Activated T-helper 9 cell treated with anti-CD3 and anti-CD28 coated beads, Interleukin-2, amount 50 U/mL, for 16 hours (primary cell): Measurements from ENCODE around the gene EFNA1.
"Not testable (repeated sequence)": the region's sequence is repeated elsewhere in the genome, so short reads cannot be mapped to it uniquely, and the experiment has no call there.

Source experiments
- DNase-seq: peaks from one replicate; pipeline ENCODE4 v3.0.0-alpha.2; 2020; ENCODE audit warnings: low read depth

EFNA1 gene

DNA sequence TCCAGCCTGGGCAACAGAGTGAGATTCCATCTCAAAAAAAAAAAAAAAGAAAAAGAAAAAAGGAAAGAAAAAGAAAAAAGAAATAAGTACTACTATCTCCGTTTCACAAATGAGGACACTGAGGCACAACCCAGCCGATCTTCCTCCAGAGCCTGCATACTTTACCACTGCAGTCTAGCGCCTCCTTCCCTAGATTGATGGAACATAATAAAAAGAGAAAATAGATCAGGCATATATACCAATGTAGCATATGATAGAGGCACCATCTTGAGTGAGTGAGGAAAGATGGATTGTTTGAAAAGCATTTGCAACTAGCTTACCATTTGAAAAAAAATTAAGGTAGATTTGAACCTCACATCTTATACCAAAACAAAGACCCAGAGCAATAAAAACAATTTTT lies 17.8 kb downstream of the EFNA1 start:
- DNase-seq: no peak

DNA sequence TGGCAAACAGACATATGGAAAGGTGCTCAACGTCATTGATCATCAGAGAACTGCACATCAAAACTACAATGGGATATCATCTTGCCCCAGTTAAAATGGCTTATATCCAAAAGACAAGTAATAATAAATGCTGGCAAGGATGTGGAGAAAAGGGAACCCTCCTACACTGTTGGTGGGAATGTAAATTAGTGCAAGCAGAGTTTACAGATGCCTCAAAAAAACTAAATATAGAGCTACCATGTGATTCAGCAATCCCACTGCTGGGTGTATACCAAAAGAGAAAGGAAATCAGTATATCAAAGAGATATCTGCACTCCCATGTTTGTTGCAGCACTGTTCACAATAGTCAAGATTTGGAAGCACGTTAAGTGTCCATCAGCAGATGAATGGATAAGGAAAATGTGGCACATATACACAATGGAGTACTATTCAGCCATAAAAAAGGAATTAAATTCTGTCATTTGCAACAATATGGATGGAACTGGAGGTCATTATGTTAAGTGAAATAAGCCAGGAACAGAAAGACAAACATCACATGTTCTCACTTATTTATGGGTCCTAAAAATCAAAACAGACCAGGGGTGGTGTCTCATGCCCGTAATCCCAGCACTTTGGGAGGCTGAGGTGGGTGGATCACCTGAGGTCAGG lies 28.4 kb downstream of the EFNA1 start:
- not testable (repeated sequence) for DNase-seq

DNA sequence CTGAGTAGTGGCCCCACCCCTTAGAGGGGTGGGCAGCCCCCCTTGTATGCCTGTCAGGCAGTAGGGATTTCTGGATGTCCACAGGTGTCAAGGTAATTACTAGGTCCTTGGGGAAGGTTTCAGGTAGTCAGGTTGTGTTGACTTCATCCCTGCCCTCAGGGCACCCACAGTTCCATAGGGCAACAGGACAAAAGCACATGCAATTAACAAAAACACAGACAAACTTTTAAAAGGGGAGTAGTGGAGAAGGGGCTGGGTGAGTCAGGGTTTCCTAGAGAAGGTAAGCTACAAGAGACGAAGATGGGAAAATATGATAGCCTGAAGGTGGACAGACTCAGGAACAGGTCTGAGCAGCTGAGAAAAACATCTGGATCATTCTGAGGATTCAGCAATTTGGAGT lies 31.3 kb downstream of the EFNA1 start:
- no peak for DNase-seq

DNA sequence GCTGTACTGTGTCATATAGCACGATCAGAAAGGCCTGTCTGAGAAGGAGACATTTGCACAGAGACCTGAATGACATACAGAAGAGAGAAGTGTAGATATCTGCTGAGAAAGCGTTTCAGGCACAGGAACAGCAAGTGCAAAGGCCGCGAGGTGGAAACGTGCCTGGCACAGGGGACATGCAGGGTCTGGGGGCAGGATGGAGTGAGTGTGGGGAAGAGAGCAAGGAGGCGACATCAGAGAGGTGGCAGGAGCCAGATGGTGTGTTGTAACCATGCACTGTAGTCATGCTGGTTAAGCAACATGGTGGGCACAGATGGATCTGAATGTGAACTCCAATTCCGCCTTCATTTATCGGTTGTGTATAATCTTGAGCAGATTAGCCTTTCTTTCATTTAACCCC lies 32.5 kb downstream of the EFNA1 start:
- no peak for DNase-seq

DNA sequence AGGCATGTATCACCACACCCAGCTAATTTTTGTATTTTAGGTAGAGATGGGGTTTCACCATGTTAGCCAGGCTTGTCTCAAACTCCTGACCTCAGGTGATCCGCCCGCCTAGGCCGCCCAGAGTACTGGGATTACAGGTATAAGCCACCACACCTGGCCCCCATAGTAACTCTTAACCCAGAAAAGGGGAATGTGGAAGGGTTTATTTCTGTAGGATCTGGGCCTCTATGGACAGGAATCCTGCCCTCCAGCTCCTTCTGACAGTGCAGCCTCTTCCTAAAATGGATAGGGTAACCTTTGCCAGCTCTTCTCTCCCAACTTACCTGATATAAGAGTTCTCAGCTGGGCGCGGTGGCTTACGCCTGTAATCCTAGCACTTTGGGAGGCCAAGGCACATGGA lies 35.0 kb downstream of the EFNA1 start:
- DNase-seq: not testable (repeated sequence)

DNA sequence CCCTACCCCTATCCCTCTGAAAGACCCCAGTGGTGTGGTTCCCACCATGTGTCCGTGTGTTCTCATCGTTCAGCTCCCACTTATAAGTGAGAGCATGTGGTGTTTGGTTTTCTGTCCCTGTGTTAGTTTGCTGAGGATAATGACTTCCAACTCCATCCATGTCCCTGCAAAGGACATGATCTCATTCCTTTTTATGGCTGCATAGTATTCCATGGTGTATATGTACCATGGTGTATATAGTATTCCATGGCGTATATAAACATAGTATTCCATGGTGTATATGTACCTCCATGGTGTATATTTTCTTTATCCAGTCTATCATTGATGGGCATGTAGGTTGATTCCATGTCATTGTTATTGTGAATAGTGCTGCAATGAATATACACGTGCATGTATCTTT lies 36.1 kb downstream of the EFNA1 start:
- not testable (repeated sequence) for DNase-seq

DNA sequence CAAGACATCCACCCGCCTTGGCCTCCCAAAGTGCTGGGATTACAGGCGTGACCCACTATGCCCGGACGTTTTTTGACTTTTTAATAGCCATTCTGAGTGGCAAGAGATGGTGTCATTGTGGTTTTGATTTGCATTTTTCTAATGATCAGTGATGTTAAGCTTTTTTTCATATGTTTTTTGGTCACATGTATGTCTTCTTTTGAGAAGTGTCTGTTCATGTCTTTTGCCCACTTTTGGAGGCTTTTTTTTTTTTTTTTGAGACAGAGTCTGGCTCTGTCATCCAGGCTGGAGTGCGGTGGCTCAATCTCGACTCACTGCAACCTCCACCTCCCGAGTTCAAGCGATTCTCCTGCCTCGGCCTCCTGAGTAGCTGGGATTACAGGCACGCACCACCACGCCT lies 36.9 kb downstream of the EFNA1 start:
- DNase-seq: not testable (repeated sequence)

DNA sequence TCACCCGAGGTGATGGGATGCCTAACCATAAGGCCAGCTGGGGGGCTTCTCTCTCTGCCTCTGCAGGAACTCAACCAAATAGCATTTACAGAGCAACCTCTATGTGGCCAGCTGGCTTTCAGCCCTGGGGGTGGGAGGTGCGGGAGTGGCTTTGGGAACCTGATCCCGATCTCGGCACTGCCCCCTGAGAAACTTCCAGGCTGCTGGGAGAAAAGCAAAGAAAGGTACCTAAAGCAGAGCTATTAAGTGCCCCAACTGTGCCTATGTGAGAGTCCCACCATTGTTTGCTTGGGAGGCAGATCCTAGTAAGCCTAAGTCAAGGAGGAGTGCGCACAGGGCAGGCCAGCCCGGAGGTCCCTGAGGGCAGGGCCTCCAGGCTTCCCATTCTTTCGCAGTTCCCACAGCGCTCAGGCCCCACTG lies 38.4 kb downstream of the EFNA1 start:
- DNase-seq: no peak

DNA sequence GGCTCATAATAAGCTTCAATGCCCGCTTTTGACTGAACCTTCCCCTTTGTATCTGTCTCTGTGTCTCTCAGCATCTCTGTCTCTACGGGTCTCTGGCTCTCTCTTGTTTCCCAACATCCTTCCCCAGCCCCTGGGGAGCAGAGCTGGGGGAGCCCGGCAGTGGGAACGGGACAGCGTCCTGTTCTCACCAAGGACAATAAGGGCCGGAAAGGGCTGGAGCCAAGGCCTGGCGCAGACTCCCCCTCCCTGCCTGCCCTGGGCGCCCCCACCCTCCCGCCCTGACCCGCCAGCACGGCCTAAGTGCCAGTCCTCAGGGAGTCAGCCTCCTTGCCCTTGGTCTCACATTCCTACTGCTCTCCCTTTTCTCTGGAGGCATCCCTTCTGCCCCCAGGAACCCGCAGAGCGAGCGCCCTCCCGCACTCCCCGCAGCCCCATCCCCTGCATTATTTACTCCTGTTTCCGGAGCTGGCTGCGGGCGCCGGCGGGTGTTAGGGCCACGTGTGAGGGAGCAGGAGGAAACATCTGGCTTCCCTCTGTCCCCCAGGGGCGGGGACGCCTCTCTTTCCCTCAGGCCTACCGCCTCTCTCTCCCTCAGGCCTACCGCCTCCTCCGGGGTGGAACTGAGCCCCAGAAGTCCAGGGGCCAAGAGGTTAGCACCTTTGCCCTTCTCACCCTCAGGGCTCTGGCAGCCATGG lies 38.9 kb downstream of the EFNA1 start:
- no peak for DNase-seq

DNA sequence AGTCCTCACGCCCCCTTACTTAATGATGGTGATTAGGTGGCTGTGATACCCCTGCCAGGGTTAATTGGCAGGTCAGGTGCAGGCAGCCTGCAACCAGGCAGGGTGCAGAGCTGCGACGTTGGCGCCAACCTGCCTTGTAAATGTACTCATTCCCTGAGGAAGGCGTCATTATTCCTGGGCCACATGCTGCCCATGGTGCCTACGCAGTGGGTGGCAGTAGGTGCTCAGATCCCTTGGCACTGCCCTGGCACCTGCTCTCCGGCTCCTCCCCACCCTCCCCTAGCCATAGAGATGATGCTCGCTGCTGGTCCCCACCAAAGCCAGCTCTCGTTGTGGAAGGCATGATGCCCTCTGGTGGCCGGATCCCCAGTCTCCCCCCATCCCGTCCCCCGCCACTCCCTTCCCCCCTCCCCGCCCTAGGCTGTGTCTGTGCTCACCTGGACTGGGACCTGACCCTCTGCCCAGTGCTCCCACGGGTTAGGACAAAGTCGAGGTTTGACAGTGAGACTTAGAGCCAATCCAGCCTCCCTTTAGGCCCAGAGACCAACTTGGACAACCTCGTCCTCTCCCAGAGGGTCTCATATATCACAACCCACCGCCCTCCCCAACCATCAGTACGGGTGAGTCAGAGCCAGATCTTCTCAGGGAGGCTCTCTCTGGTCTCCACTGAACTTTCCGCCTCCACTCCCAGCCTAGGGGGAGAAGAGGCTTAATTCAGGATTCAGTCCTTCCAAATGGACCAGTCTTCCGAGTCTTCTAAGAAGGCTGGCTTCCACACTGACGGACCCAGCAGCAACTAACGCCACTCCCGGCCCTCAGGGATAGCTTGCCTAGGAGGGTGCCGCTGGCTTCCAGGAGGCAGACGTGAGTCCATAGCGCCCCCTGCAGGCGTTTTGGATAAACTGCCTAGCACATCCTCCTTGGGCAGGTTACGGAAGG lies 39.8 kb downstream of the EFNA1 start:
- DNase-seq: peak; percentile 79

DNA sequence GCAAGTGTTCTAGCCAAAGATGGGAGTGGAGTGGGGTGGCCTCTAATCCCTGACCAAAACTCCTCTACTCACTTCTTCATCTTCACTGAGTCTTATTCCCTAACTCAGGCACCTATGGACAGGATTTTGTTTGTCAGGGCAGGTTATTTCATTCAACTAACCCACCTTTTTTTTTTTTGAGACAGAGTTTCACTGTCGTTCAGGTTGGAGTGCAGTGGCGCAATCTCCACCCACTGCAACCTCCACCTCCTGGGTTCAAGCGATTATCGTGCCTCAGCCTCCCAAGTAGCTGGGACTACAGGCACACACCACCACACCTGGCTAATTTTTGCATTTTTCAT lies 40.4 kb downstream of the EFNA1 start:
- not testable (repeated sequence) for DNase-seq

DNA sequence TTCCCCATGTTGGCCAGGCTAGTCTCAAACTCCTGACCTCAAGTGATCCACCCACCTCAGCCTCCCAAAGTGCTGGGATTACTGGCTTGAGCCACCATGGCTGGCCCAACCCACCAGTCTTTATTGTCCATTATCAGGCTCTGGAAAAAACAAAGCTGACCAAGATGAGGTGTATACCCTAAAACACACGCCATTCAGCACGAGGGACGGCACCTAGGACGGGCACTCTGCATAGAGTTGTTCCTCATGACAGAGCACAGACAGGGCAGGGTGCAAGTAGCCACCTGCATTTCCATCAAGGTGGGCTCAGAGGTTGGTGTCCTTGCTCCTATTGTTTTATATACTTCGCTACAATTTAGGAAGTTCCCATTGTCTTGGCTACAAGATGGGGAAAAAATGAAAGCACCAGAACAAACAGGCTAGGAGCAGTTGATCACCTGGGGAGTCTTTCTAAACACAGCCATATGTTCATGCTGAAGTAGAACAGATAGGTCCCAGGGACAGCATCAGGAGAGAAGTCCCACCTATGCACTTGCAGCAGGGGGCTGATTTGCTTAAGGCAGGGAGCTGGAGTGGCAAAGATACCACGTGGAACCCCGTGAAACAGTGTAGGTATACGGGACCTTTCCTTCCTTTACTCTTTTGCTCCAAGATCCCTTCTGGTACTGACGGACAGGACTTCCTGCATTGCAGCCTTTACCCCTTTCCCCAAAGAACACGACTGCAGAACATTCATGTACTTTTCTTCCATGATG lies 41.0 kb downstream of the EFNA1 start:
- DNase-seq: no peak

DNA sequence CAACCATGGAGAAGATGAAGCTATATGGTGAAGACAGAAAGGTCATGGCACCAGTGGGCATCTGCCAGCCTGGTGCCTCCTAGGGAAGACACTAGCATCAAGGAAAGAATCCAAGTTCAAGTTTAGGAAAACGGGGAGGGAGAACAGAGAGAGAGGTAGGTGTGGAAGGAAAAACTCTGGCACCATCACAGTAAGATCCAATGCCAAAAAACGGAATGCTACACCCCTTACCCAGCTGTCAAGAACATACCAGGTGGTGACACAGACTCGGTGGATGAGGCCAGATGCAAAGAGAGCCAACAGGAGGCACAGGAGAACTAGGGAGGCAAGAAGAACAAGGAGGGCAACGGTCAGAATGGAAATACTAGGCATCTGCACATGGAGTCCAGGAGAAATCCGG lies 41.9 kb downstream of the EFNA1 start:
- no peak for DNase-seq

DNA sequence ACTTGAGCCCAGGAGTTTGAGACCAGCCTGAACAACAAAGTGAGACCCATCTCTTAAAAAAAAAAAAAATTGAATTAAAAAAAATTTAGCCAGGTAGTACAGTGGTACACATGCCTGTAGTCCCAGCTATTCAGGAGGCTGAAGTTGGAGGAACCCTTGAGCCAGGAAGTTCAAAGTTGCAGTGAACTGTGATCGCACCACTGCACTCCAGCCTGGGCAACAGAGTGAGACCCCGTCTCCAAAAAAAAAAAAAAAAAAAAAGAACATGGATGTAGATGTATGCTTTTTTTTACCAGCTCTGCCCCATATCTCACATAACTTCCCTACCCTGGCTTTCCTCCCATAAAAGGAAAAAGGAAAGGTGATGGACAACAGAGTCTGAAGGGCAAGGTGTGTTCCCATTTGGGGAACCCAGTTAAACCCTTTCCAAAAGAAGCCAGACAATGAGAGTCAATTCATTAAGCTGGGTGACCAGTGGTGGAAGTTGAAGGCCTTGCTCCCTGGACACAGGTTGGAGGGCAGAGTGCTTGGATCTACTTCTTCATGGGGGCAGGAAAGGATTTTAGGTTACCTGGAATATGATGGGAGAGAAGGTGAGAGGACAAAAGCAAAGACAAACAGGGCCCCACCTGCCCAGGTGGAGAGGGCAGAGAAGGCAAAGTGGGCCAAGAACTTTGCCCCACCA lies 42.6 kb downstream of the EFNA1 start:
- DNase-seq: no peak

DNA sequence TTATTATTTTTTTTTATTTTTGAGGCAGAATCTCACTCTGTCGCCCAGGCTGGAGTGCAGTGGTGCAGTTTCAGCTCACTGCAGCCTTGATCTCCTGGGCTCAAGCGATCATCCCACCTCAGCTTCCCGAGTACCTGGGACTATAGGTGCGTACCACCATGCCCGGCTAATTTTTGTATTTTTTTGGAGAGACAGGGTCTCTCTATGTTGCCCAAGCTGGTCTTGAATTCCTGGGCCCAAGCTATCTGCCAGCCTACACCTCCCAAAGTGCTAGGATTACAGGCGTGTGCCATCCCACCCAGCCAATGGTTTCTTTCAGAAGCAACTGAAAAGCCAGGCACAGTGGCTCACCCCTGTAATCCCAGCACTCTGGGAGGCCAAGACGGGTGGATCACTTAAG lies 43.1 kb downstream of the EFNA1 start:
- no peak for DNase-seq

DNA sequence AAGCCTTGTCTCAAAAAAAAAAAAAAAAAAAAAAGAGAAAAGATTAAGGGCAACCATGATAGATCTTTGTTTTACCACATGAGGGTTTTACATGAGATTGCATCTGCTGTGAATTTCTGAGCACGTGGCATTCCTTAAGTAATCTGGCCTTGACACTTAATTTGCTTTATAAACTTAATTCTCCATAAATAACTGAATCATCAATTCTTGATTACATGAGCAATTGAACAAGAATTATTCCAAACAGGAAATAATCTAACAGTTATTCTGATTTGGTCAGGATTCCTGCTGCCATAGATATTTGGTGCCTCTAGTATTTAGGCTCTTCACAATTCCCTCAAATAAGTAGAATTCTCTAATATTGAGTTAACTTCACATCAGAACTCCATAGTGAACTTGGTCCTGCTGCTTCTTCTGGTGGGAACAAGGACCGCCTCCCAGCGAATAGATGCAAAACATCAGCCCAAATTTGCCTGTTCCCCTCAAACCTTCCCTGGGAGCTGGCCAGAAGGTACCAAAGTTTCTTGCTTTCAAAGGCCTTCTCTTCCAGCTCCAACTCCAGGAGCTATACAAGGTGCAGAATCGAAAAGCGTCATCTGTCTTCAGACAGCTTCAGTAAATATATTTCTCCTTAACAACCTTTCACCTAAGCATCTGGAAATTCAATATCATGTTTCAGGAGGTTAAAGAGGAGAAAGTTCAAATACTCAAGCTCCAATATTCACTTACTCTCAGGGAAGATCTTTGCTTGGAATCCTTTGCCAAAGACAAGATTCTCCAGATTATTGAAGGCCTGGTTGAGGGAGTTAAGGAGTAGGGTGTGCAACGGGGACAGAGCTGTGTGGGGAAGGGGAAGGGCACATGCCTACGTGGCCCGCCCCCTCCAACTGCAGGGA lies 44.4 kb downstream of the EFNA1 start:
- peak; percentile 32 for DNase-seq

DNA sequence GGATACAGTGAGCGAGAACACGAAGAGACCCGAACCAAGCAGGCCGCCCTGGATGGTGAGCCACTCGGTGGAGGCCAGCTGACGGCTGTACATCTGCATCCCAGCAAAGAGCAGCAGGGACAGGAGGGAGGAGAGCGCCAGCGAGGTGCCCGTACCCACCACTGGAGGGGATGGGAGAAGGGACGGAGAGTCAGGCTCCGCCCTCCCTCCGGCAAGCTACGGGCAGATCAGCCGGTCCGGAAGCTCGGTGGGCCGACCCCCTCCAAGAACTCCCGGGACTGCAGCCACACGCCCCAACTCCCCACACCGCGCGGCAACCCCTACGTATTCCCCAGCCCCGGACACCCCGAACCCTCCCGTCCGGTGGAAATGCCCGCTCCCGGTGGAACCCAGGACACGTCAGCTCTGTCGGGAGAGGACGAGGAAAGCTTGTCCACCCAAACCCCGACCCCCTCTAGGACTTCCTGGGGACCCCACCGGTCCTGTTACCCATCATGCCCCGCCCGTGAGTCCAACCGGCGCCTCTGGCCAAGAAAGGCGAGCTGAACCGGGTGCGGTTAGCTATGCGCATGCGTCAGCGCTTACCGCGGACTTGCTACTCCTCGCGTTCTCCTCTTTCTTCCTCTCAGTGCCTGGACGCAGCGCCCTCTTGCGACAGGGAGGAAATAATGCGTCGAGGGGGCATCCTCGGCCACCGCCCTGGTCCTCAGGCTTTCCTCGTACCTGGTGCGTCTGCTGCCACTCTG lies 45.2 kb downstream of the EFNA1 start, which contains the start of gene KRTCAP2:
Gene KRTCAP2 (minus strand): TSS at position 573 of the 746 bp plus-strand sequence. CDS start 80 bp downstream, at position 493.
- DNase-seq: peak; percentile 90

DNA sequence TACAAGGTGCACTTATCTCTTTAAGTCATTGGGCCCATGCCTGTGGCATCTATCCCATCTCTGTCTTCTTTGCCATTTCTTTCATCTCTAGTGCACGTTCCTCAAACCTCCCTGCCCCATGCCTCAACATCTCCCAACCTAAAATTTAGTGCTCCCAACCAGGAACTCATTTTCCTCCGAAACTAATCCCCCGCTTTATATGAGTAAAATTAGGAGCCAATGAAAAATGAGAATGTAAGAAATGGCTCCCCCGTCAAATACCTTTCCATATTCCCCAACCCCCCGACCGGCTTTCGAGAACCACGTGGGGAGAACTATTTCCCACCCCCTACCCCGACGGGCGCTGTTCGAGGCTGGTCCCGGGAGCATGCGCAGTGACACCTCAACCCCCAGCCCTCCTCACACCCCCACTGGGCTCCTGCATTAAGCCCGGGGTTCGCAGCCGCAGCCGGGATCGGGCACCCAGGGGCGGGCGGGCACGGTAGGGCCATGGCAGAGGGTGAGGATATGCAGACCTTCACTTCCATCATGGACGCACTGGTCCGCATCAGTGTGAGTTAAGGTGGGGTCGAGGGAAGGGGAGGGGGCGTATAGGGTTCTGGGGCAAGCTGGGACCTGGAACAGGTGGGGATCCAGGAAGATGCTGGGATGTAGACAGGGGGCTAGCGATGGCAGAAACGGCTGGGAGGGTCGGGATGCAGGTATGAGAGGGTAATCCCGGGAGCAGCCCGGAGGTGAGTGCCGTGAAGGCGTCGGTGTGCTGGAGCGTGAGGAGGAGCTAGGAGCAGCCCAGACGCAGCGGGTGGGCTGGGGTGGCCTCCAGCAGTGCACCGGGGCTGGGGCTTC lies 46.0 kb downstream of the EFNA1 start, which contains the start of gene TRIM46:
Gene TRIM46 (plus strand): TSS at position 372 of the 846 bp plus-strand sequence. CDS start 118 bp downstream, at position 490.
- DNase-seq: peak; percentile 59
